HG03095 (cell line): ENCODE measurements around the gene KRT40.

Experiments
- ATAC-seq: cut with Tn5 transposase; IDR thresholded peaks from one replicate; pipeline ENCODE4 v1.9.1; 2021; ENCODE audit warnings: moderate library complexity; ENCODE audit not compliant: unreplicated experiment

Gene KRT40

DNA sequence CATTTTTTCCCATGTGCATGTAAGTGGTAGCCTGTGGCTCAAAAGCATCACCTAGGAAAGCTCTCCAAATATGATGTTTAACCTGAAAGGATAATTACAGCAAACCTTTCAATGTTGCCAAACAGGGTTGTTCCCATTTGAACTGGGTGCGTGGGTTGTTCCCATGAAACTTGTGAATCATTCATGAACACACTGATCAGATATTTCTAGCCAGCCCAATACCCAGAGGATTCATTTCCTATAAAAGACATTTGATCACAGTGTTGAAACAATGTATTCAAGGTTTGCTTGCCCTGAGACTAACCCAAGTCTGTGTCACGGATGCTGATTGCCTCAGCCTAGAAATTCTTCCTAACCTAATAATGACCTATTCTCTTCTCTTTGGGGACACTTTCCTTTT is 30.2 kb downstream of the KRT40 start:
- no peak for ATAC-seq

DNA sequence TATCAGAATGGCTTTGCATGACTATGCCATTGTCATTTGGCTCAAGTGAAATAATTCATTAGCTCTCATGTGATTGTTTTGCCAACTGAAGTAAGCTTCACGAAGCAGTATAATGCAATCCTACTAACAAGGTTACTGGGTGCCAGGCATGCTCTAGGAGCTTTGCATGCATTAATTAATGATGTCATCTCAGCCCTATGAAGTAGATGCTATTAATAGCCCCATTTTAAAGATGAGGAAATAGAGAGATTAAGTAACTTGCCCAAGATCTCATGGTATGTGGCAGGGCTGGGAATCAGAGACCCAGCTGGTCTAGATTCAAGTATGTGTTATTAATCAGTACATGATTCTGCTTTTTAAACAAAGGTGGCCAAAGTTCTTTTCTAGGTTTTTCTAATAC is 31.5 kb downstream of the KRT40 start:
- ATAC-seq = no peak

DNA sequence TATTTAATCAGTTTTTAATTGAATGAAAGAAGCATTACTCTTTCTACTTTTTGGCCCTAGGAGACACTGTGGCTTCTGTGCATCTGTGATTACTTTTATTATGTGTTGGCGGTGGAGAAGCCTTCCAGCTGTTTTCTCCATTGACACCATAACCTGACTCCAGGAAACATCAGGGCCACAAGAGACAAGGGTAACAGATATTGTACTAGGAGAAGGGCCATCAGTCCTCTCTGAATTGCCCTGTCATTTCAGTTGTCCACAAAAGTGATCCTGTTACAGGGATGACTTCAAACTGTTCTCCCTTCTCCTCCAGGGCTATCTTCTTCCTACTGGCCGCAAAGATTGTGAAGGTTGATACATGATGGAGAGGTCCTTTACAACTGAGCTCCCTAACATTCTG is 32.0 kb downstream of the KRT40 start:
- ATAC-seq = no peak

DNA sequence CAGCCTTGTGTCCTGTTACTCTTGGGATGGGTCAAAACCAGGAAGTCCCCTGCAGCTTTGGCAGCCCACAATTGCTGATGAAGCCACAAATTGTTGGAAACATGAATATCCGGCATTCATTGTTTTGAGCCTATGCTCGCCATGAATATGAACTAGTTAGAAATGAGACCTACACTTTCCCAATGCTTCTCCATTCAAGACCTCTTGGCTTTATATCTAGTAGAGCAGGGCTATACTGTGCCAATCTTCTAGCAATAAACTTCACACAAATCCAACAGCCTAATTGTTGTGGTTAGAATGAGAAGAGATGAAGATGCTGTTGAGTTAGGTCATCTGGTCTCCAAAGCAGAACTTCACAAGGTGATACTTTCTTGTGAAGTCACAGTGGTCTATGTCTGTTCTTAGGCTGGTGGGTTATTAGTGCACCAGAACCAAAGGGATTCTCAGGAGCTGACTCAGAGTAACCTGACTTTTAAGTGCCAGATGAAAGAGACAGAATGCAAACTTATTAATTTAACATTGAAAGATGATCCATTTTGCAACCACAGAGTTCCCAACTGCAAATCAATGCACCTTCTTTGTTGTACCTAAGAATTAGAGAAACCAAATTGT is 33.0 kb downstream of the KRT40 start:
- ATAC-seq = no peak

DNA sequence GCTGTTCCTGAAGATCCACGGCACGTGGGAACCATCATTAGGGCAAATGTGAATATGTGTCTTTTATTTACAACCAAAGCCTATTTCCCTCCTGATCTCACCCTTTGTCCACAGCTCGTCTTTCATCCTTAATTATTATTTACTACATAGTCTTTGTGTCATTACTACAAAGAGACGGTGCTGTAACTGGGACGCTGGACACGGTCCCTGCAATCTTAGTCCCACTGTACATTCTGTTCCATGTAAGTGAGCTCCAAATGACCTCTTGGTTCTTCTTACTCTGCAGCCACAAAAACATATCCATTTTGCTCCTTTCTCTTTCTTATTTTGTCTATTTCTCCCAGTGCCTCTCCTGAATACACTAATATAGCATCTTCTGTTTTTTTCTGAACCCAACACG is 34.0 kb downstream of the KRT40 start:
- ATAC-seq = no peak

DNA sequence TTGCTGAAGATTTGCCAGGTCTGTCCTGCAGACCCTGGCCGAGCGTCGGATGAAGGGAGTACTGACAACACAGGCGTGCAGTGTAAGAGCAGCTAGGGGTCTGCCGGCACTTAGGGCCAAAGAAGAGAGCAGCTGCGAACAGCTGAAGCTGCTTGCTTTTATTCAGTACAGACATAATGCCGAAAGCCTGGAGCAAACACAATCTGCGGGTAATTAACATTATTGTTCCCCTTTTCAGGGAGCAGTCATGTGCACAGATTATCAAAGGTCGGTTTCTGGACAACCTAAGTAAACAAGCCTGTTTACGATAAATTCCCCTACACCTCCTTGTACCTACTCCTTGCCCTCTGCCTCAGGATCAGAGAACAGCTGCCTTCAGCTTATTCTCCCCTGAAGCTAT is 34.7 kb downstream of the KRT40 start:
- ATAC-seq = no peak

DNA sequence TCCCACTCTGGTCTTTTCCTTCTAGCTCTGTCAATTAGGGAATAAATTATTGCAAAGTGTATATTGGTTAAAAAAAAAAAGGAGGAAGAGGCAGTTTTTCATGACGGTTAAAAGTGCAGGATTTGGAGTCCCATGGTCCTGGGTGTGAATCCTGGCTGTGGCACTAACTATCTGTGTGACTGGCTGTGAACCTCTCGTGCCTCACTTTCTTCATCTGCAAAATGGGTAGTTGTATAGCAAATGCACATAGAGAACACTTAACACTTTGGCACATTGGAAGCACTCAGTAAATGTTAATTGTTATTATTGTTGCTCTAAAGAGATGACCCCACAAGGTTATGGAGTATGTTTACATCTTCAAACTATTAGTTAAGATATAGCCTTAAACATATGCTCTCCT is 36.2 kb downstream of the KRT40 start:
- ATAC-seq = no peak

DNA sequence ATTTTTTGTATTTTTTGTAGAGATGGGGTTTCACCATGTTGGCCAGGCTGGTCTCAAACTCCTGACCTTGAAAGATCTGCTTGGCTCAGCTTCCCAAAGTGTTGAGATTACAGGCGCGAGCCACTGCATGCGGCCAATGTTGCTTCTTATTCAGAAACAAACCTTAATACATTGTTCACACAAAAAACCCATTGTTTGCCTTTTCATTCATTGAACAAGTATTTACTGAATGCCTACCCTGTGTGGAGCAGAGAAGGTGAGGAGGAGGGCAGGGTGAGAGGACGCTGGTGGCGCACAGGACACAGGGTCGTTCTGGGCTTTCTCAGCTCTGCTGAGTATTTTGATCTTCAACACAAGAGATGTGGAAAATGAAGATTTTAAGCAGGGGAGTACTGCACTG is 38.7 kb downstream of the KRT40 start:
- no peak for ATAC-seq

DNA sequence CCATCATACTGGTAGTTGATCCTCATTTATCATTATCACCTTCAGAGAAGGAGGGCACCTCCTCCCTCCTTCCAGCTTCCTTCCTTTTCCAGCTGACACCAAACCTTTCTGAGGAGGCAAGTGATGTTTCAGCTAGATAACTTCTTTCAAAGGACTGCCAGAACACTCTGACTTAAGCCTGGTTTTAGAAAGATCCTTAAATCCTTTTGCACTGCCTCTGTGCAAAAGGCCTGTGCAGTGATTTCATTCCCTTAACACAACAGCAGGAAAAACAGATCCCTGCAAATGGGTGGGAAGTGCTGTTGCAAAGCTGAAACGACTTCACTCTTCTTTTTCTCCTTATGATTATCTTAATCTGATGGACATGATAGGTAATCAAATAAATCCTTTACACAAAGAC is 39.6 kb downstream of the KRT40 start:
- no peak for ATAC-seq

DNA sequence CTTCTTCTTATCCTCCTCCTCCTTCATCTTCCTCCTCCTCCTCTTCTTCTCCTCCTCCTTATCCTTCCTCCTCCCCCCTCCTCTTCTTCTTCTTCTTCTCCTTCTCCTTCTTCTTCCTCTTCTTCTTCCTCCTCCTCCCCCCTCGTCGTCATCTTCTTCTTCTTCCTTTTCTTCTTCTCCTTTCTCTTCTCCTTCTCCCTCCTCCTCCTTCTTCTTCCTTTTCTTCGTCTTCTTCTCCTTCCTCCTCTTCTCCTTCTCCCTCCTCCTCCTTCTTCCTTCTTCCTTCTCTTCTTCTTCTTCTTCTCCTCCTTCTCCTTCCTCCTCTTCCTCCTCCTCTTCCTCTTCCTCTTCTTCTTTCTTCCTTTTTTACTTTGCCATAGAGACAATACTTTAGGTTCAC is 41.6 kb downstream of the KRT40 start:
- ATAC-seq = no peak

DNA sequence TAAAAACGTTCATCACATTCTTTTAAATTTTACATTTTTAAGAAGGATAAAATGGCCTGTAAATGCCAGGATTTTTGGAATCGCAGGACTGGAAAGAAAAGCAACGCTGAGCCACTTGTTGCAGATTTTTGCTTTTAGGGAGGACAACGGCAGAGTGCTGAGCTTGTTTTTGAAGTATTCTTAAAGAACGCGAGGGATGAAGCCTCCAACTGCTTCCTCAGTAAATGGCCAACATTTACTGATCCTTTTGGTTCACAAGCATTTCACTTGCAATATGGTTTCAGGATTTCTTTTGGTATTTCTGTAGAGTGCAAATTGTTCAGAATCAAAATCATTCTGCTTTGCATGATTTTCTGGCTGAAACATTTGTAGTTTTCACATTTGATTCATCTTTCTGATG is 43.9 kb downstream of the KRT40 start:
- ATAC-seq = no peak

DNA sequence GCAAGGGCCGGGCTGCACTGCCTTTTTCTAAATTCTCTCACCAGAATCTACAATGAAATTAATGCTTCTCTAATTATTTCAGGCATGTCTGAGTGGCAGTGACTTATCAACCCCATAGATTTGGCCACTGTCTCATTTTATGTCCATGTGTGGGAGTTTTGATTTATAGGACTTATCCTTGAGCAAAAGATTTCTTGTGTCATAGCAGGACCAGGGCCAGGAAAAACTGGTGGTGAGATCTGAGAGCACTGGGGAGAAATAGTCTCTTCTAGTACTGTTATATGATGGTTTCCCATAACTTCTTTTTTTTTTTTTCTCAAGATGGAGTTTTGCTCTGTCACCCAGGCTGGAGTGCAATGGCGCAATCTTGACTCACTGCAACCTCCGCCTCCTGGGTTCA is 45.1 kb downstream of the KRT40 start:
- no peak for ATAC-seq

DNA sequence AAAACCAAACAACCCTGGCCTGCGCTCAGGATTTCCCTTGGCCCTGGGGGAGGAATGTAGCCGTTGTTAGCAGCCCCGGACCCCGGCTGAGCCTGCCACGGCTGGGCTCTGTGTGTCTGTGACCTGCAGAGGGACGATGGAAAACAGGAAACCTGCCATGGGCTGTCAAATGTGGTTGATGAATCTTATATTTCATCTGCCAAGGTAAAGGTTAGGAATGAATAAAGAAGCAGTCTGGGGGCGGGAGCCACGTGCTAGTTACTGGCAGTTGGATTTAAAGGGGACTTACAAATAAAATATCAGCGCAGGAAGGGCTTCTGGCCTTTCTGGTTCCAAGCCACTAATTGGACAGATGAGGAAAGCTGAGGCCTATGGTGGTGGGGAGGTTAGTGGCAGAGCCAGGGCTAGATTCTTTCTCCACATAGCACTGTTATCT is 46.7 kb downstream of the KRT40 start, which contains the start of gene KRT23:
Gene KRT23 (minus strand): TSS at position 263 of the 436 bp plus-strand sequence. CDS start 1,043 bp downstream, outside the sequence.
- ATAC-seq = no peak

DNA sequence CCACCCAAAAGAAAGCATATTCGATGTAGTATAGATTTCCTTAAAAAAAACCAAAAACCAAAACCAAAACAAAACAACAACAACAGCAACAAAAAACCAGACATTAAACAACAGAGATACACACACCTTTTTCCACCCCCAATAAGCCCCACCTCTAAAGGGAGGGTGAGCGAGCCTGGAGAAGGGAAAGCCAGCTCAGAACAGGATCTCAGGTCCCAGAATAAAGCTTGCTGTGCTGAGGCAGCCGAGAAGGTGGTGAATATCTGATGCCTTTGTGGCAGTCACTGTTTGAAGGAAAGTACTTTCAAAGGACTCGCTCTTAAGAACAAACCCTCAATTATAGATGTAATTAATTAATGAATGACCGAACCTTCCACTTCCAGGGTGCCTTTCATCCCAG is 47.1 kb downstream of the KRT40 start:
- ATAC-seq = no peak

DNA sequence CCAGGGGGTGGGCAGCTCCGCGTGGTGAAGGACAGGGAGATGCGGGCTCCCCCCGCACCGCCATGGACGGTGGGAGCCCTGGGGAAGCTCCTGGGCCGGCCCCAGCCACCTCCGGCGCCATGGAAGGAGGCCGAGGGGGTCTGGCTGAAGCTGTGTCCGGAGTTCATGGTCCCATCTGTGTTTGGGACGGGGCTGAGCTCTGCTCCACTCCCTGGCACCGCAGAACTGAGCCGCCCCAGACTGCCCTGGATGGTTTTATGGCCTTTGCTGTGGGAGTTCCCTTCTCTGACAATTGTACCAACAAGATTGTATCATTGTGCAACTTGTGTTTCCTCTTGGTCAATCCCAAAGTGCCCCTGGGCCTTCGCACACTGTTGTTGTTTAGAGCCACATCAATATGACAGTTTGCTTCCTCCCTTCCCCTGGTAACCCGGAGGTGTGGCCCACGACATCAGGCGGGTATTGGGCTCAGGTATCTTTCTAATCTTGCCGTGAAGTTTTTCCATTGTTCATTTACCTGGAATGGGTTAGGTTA is 47.6 kb downstream of the KRT40 start:
- no peak for ATAC-seq

DNA sequence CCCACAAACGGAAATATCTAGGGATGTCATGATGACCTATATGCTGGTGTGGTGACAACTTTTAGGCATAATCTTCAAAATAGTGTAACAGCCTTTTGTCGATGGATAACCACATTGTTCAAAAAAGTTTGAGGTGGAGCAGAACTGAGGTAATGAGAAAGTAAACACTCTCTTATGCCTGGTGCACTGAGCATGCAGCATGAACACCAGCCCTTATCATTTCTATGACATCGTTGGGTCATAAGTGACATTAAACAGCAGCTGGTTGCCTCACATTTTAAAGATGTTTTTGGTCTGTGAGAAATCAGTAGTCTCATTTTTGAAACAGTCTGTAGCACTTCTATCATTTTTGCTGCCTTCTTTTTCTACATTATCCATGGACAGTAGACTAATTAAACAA is 48.5 kb downstream of the KRT40 start:
- no peak for ATAC-seq

DNA sequence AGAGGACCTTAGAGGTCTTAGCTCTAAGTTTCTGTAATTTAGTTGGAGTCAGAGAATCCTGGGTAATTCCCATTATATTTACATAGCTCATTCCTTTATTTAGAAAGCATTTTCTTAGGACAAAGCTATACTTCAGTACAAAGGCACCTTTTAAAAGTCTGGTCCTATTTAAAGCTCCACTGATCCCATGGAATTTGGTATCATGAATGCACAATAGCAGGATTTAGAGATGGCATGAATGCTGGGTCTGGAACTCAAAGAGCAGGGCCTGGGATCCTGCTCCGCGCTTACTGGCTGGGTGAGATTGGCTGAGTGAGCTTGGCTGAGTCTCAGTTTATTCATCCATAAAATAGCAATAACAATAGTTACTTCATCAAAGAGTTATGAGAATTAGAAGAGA is 51.5 kb downstream of the KRT40 start:
- ATAC-seq = no peak

DNA sequence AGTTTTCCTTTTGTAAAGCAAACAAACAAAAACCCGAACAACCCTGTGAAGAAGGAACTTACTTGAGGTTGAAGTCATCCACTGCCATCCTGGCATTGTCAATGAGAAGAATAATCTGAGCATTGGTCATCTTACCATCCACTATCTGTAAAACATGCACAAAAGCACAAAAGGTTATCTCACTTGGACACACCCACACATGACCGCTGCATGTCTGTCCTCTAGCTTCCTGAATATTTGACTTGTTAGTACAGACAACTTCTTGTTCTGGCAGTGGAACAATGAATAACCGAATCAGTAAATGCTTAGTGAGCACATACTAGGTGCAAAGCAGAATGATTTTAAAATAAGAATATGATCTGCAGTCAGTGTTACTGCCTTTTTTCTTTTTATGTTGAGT is 52.8 kb downstream of the KRT40 start:
- ATAC-seq = no peak
